ENCODE measurements around the gene TENM3.
A peak's percentile ranks its signal among the peaks of the same experiment; 100 is the strongest.

TENM3 gene

GRCh38 chr4:182453830-182454229 lies 210.6 kb downstream of the TENM3 start:
- Histone ChIP-seq H3K36me3 (ENCODE audit: control insufficient read depth in 2 of 2, insufficient read depth in 1 of 2, low read length in 2 of 2) (no peaks in the 10 kb centered on the region), H3K9me3 (ENCODE audit: control insufficient read depth, insufficient read depth, low read depth, low read length) (no peaks in the 10 kb centered on the region), H3K4me1 (ENCODE audit: control insufficient read depth, insufficient read depth, low read length) (peaks cover 2% of the 10 kb centered on the region; the same call in 1 of the 2 replicates), H3K4me3 (ENCODE audit: low read depth, low read length) (no peak overlapping the region), H3K27ac (ENCODE audit: extremely low read depth, low read depth, low read length) (no peak overlapping the region)
- ChIA-PET CTCF (no interaction called here), POLR2A (no interaction called here)
- TF ChIP-seq GFI1B (tag by site-specific recombination; IDR thresholded peaks at IDR 0.05) (no peak), ZNF280D (tag by site-specific recombination; IDR thresholded peaks at IDR 0.05) (no peak), ZBTB48 (tag by site-specific recombination; IDR thresholded peaks at IDR 0.05) (no peak), ZFP37 (tag by site-specific recombination; IDR thresholded peaks at IDR 0.05) (no peak), ZSCAN30 (tag by site-specific recombination; IDR thresholded peaks at IDR 0.05) (peak; percentile 55; the same call in 1 of the 2 replicates), KLF17 (tag by site-specific recombination; IDR thresholded peaks at IDR 0.05) (no peak), ZNF362 (tag by site-specific recombination; IDR thresholded peaks at IDR 0.05) (no peak), REST (tag by site-specific recombination; IDR thresholded peaks at IDR 0.05) (no peak), OSR2 (tag by site-specific recombination; IDR thresholded peaks at IDR 0.05) (peak; percentile 66), SP7 (tag by site-specific recombination; IDR thresholded peaks at IDR 0.05) (no peak), ZFP69B (tag by site-specific recombination; IDR thresholded peaks at IDR 0.05) (no peak), PBX3 (CRISPR knock-in tag; IDR thresholded peaks at IDR 0.05) (no peak), HIC1 (tag by site-specific recombination; IDR thresholded peaks at IDR 0.05) (no peak), TCF7L2 (IDR thresholded peaks at IDR 0.05; ENCODE audit: borderline replicate concordance, low read depth, low read length) (peak; percentile 66; the same call in 1 of the 2 replicates), ZNF26 (tag by site-specific recombination; IDR thresholded peaks at IDR 0.05) (no peak), ZNF148 (tag by site-specific recombination; IDR thresholded peaks at IDR 0.05; ENCODE audit: borderline replicate concordance) (no peak), GLI2 (tag by site-specific recombination; IDR thresholded peaks at IDR 0.05; ENCODE audit: borderline replicate concordance, low read depth) (peak; percentile 36; the same call in 1 of the 2 replicates), ZNF596 (tag by site-specific recombination; IDR thresholded peaks at IDR 0.05) (no peak), BCL11A (tag by site-specific recombination; IDR thresholded peaks at IDR 0.05; ENCODE audit: low read depth) (peak; percentile 18; the same call in 1 of the 2 replicates), ZNF830 (tag by site-specific recombination; IDR thresholded peaks at IDR 0.05; ENCODE audit: low read depth) (no peak), WT1 (tag by site-specific recombination; IDR thresholded peaks at IDR 0.05) (peak; percentile 83)
